GM12874 (cell line): ENCODE measurements around the gene ITIH5.

Experiments
- CTCF ChIP-seq: IDR thresholded peaks from 2 replicates; pipeline ENCODE4 v1.5.1; 2011; ENCODE audit warnings: low read depth, mild to moderate bottlenecking, control low read depth, low read length, moderate library complexity; ENCODE audit not compliant: insufficient read depth

The ITIH5 gene

GRCh38 chr10:7541137-7542087 lies 125.4 kb downstream of the ITIH5 start:
- no peak for TF ChIP-seq CTCF

GRCh38 chr10:7538970-7539654 lies 127.7 kb downstream of the ITIH5 start:
- TF ChIP-seq CTCF, result no peak

DNA sequence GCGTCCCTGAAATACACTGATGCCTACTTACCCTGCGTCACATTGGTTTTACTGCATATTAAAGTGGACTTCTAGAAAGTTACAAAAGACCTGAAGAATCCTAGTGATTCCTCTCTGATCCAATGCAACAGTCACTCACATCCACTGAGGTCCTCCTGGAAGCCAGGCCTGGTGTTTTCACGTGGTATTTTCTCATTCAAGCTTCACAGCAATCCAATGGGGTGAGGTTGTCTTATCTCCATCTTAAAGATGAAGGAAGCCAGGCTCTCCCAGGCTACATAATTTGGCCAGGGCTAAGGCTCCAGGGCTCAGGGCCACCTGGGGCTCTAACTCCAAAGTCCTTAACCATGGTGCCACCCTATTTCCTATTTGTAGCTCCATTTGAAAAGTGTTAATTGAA lies 129.6 kb downstream of the ITIH5 start:
- TF ChIP-seq CTCF, result no peak

DNA sequence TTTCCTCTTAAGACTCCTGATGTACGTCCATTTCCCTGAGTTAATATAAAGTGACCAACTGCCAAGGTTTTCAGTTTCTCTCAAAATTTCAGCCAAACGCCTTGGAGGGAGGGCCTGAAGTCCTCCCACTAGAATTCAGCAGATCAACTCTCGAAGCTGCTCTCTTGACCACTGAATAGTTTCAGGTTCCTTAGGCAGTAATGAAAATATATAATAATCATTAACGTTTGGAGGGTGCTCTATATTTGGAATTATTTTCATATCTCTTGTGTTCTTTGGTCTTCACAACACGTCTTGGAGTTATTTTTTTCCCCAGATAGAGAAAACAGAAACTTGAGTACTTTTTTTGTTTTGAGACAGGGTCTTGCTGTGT lies 132.3 kb downstream of the ITIH5 start:
- TF ChIP-seq CTCF, result no peak

- TF ChIP-seq CTCF, result no peak
Measured at GRCh38 chr10:7533657-7534479, 132.9 kb downstream of the ITIH5 start.

DNA sequence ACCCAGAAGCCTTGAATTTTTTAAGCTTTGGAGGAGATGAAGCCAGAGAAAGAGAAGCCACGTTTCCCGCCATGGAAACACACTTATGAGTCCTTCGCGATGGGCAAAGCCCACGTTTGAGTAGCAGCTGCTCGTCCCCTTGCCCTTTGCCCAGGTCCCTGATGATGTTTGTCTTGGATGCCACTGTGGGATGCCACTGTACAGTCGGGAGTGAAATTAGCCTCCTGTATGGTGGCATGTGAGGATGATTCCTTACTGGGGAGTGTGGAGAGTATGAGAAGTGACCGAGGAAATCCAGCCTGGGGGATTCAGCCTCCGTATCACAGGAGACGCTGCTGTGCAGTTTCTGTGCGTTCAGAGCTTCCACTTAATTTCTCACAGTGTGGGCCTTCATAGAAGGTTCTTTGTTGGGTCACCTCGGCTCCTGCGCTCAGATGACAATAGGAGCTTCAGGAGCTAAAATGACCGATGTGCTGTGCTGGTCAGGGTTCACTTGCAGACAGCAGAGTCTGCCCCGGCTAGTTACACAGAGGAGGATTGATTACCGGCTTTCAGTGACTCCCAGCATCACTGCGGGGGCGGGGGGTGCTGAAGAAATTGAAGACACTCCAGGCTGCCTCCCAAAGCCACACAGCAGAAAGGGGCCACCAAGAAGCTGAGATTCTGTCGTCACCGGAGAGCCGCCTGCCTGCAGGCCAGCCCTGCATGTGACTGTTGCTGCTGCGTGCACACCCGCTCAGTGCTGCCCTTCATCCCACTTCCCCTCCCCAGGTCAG lies 133.9 kb downstream of the ITIH5 start:
- TF ChIP-seq CTCF, result no peak
